Karpas-422 (cell line): ENCODE measurements around the gene GUCY1A2. TPM values are rescaled to one million over a fixed set of nuclear protein-coding genes. Genes with fewer than 3 reads are reported as not detected.

Source experiments
- DNase-seq: peaks from one replicate; pipeline ENCODE4 v3.0.0-alpha.2; 2015
- H2AFZ ChIP-seq: fragments of 200-600 bp; sonication (generic); 2 replicates; pipeline ENCODE4 v1.6.1; 2014; ENCODE audit warnings: antibody characterized with exemption, low read length, mixed read lengths
- H3K27ac ChIP-seq: fragments of 200-600 bp; sonication (generic); 2 replicates; pipeline ENCODE4 v1.5.1; 2014; ENCODE audit warnings: mild to moderate bottlenecking, low read length, moderate library complexity
- H3K27me3 ChIP-seq: fragments of 200-600 bp; sonication (generic); 2 replicates; pipeline ENCODE4 v1.6.1; 2014; ENCODE audit warnings: low read length, mixed read lengths
- H3K36me3 ChIP-seq: fragments of 200-600 bp; sonication (generic); 2 replicates; pipeline ENCODE4 v1.6.1; 2014; ENCODE audit warnings: low read length, mixed read lengths; ENCODE audit not compliant: insufficient read depth
- H3K4me1 ChIP-seq: fragments of 200-600 bp; sonication (generic); 2 replicates; pipeline ENCODE4 v1.6.1; 2014; ENCODE audit warnings: mild to moderate bottlenecking, low read length, mixed read lengths
- H3K4me2 ChIP-seq: fragments of 200-600 bp; sonication (generic); 2 replicates; pipeline ENCODE4 v1.6.1; 2014; ENCODE audit warnings: low read length, low read depth, mild to moderate bottlenecking; ENCODE audit not compliant: poor library complexity, severe bottlenecking
- H3K4me3 ChIP-seq: fragments of 200-600 bp; sonication (generic); 2 replicates; pipeline ENCODE4 v1.5.1; 2014; ENCODE audit warnings: mild to moderate bottlenecking, antibody characterized with exemption, low read length, mixed read lengths
- H3K79me2 ChIP-seq: fragments of 200-600 bp; sonication (generic); 2 replicates; pipeline ENCODE4 v1.6.1; 2014; ENCODE audit warnings: mild to moderate bottlenecking, low read length, mixed read lengths
- H3K9ac ChIP-seq: fragments of 200-600 bp; sonication (generic); 2 replicates; pipeline ENCODE4 v1.6.0; 2014; ENCODE audit warnings: low read length
- H3K9me2 ChIP-seq: fragments of 200-600 bp; sonication (generic), shearing (Covaris generic); replicated peaks from 2 replicates; pipeline ENCODE4 v1.6.0; 2014; ENCODE audit warnings: mild to moderate bottlenecking, low read length, moderate library complexity; ENCODE audit not compliant: insufficient read depth
- H3K9me3 ChIP-seq: fragments of 300-700, 200-600 bp; sonication (generic); 2 replicates; pipeline ENCODE4 v1.6.1; 2014; ENCODE audit warnings: low read length, mixed read lengths
- H4K20me1 ChIP-seq: fragments of 200-600 bp; sonication (generic); 2 replicates; pipeline ENCODE4 v1.6.1; 2014; ENCODE audit warnings: mild to moderate bottlenecking, antibody characterized with exemption, low read length, low read depth; ENCODE audit not compliant: insufficient read depth
- total RNA-seq: library from RNA; depleted of rRNA; stranded (reverse); fragments of >200 nt; shearing (Covaris generic); gene quantifications from 2 replicates; pipeline ENCODE4 v1.2.3, GENCODE V29; 2014; ENCODE audit warnings: low replicate concordance

Gene GUCY1A2
- total RNA-seq, 1 experiment from 2014 or later = 0.04 TPM

GRCh38 chr11:106990331-106990730 lies 27.9 kb downstream of the GUCY1A2 start:
- Histone ChIP-seq H2AFZ (no peak overlapping the region), H3K4me3 (no peak overlapping the region), H3K4me1 (no peaks in the 10 kb centered on the region), H3K27me3 (0 out of 2 replicates have a peak, but pooled peaks cover 3% of the 10 kb centered on the region), H3K9me2 (no peaks in the 10 kb centered on the region), H3K79me2 (no peaks in the 10 kb centered on the region), H4K20me1 (no peaks in the 10 kb centered on the region), H3K4me2 (no peak overlapping the region), H3K9ac (no peak overlapping the region), H3K36me3 (no peaks in the 10 kb centered on the region), H3K27ac (no peak overlapping the region), H3K9me3 (no peaks in the 10 kb centered on the region)
- no peak for DNase-seq

- H2AFZ ChIP-seq = no peak overlapping the region
- H3K79me2 ChIP-seq = no peaks in the 10 kb centered on the region
- no peak overlapping the region for H3K4me2 ChIP-seq
- no peaks in the 10 kb centered on the region for H3K9me2 ChIP-seq
- H3K27me3 ChIP-seq = 0 out of 2 replicates have a peak, but pooled peaks cover 3% of the 10 kb centered on the region
- H3K4me3 ChIP-seq = no peak overlapping the region
- DNase-seq = no peak
- no peaks in the 10 kb centered on the region for H3K4me1 ChIP-seq
- no peak overlapping the region for H3K9ac ChIP-seq
- no peaks in the 10 kb centered on the region for H3K9me3 ChIP-seq
- no peak overlapping the region for H3K27ac ChIP-seq
- no peaks in the 10 kb centered on the region for H3K36me3 ChIP-seq
- no peaks in the 10 kb centered on the region for H4K20me1 ChIP-seq
Observed at GRCh38 chr11:106989078-106989455, 29.2 kb downstream of the GUCY1A2 start.

GRCh38 chr11:106988151-106989077 lies 29.9 kb downstream of the GUCY1A2 start:
- H3K27me3 ChIP-seq = 0 out of 2 replicates have a peak, but pooled peaks cover 3% of the 10 kb centered on the region
- H3K4me3 ChIP-seq = no peak overlapping the region
- peak; percentile 63 for DNase-seq
- H3K9ac ChIP-seq = no peak overlapping the region
- no peak overlapping the region for H3K27ac ChIP-seq
- H3K36me3 ChIP-seq = no peaks in the 10 kb centered on the region
- peak overlapping the region; percentile 4; the same call in 1 of the 2 replicates for H2AFZ ChIP-seq
- no peak overlapping the region for H3K4me2 ChIP-seq
- H4K20me1 ChIP-seq = no peaks in the 10 kb centered on the region
- no peaks in the 10 kb centered on the region for H3K9me2 ChIP-seq
- H3K79me2 ChIP-seq = no peaks in the 10 kb centered on the region
- H3K9me3 ChIP-seq = no peaks in the 10 kb centered on the region
- no peaks in the 10 kb centered on the region for H3K4me1 ChIP-seq

- Histone ChIP-seq H3K27me3 (no peaks in the 10 kb centered on the region), H3K9me2 (no peaks in the 10 kb centered on the region), H3K4me3 (no peak overlapping the region), H3K4me2 (no peak overlapping the region), H3K79me2 (no peaks in the 10 kb centered on the region), H3K9me3 (no peaks in the 10 kb centered on the region), H3K36me3 (no peaks in the 10 kb centered on the region), H3K9ac (no peak overlapping the region), H2AFZ (no peak overlapping the region), H3K27ac (no peak overlapping the region), H4K20me1 (no peaks in the 10 kb centered on the region), H3K4me1 (no peaks in the 10 kb centered on the region)
- DNase-seq = no peak
Observed at GRCh38 chr11:106986673-106987072, 31.6 kb downstream of the GUCY1A2 start.

GRCh38 chr11:106986261-106986660 lies 32.0 kb downstream of the GUCY1A2 start:
- Histone ChIP-seq H3K9me3 (no peaks in the 10 kb centered on the region), H3K4me1 (no peaks in the 10 kb centered on the region), H3K9me2 (no peaks in the 10 kb centered on the region), H3K79me2 (no peaks in the 10 kb centered on the region), H3K36me3 (no peaks in the 10 kb centered on the region), H3K4me2 (no peak overlapping the region), H3K9ac (no peak overlapping the region), H2AFZ (no peak overlapping the region), H3K27me3 (no peaks in the 10 kb centered on the region), H3K4me3 (no peak overlapping the region), H4K20me1 (no peaks in the 10 kb centered on the region), H3K27ac (no peak overlapping the region)
- no peak for DNase-seq

GRCh38 chr11:106983991-106984390 lies 34.3 kb downstream of the GUCY1A2 start:
- H3K4me3 ChIP-seq = no peak overlapping the region
- no peaks in the 10 kb centered on the region for H3K9me2 ChIP-seq
- no peak overlapping the region for H3K9ac ChIP-seq
- H4K20me1 ChIP-seq = no peaks in the 10 kb centered on the region
- H3K9me3 ChIP-seq = no peaks in the 10 kb centered on the region
- no peaks in the 10 kb centered on the region for H3K4me1 ChIP-seq
- no peak overlapping the region for H3K4me2 ChIP-seq
- H3K27ac ChIP-seq = no peak overlapping the region
- H3K79me2 ChIP-seq = no peaks in the 10 kb centered on the region
- H3K27me3 ChIP-seq = no peaks in the 10 kb centered on the region
- DNase-seq = no peak
- no peak overlapping the region for H2AFZ ChIP-seq
- H3K36me3 ChIP-seq = no peaks in the 10 kb centered on the region

GRCh38 chr11:106983261-106983660 lies 35.0 kb downstream of the GUCY1A2 start:
- no peaks in the 10 kb centered on the region for H3K4me1 ChIP-seq
- no peak overlapping the region for H3K4me2 ChIP-seq
- no peaks in the 10 kb centered on the region for H3K79me2 ChIP-seq
- no peaks in the 10 kb centered on the region for H3K9me2 ChIP-seq
- no peaks in the 10 kb centered on the region for H4K20me1 ChIP-seq
- no peak overlapping the region for H3K27ac ChIP-seq
- H3K4me3 ChIP-seq = no peak overlapping the region
- H3K9ac ChIP-seq = no peak overlapping the region
- no peak for DNase-seq
- no peaks in the 10 kb centered on the region for H3K27me3 ChIP-seq
- H3K36me3 ChIP-seq = no peaks in the 10 kb centered on the region
- no peaks in the 10 kb centered on the region for H3K9me3 ChIP-seq
- H2AFZ ChIP-seq = no peak overlapping the region

GRCh38 chr11:106974831-106975230 lies 43.4 kb downstream of the GUCY1A2 start:
- Histone ChIP-seq H4K20me1 (no peaks in the 10 kb centered on the region), H3K27me3 (no peaks in the 10 kb centered on the region), H3K4me3 (no peak overlapping the region), H3K4me1 (no peaks in the 10 kb centered on the region), H3K36me3 (no peaks in the 10 kb centered on the region), H3K9me2 (no peaks in the 10 kb centered on the region), H3K4me2 (no peak overlapping the region), H3K9me3 (no peaks in the 10 kb centered on the region), H3K9ac (no peak overlapping the region), H3K79me2 (no peaks in the 10 kb centered on the region), H3K27ac (no peak overlapping the region), H2AFZ (no peak overlapping the region)
- DNase-seq = no peak
